Measurements from ENCODE around the gene FBXW7. TPM values are rescaled to one million over a fixed set of nuclear protein-coding genes. Genes with fewer than 3 reads are reported as not detected.

Gene FBXW7
- total and polyA plus RNA-seq, 2 of the 8 experiments (the other 6 are each of a cell fraction or from before 2014, with no cell fraction given) = 6.0 to 26.7 TPM

- TF ChIP-seq, protein P1, sequence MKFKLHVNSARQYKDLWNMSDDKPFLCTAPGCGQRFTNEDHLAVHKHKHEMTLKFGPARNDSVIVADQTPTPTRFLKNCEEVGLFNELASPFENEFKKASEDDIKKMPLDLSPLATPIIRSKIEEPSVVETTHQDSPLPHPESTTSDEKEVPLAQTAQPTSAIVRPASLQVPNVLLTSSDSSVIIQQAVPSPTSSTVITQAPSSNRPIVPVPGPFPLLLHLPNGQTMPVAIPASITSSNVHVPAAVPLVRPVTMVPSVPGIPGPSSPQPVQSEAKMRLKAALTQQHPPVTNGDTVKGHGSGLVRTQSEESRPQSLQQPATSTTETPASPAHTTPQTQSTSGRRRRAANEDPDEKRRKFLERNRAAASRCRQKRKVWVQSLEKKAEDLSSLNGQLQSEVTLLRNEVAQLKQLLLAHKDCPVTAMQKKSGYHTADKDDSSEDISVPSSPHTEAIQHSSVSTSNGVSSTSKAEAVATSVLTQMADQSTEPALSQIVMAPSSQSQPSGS (IDR thresholded peaks at IDR 0.05; ENCODE audit: low read length) = no peak
- TF ChIP-seq JUND (IDR thresholded peaks at IDR 0.05; ENCODE audit: low read length) (no peak), NANOG (IDR thresholded peaks at IDR 0.05; ENCODE audit: insufficient read depth, low read depth, low read length, poor library complexity, severe bottlenecking) (no peak), HDAC2 (IDR thresholded peaks at IDR 0.05; ENCODE audit: borderline replicate concordance in 1 of 2, low read depth in 2 of 2, low read length in 2 of 2) (no peak), YY1 (IDR thresholded peaks at IDR 0.05; ENCODE audit: low read depth, low read length) (no peak), BRCA1 (IDR thresholded peaks at IDR 0.05; ENCODE audit: low read depth, low read length) (no peak), KDM4A (IDR thresholded peaks at IDR 0.05; ENCODE audit: low read depth, low read length, severe bottlenecking) (no peak)
Measured at GRCh38 chr4:152322656-152323055, 213.2 kb downstream of the FBXW7 start (continued).
